Pancreas (tissue), 10 donors: ENCODE results near the gene VPS54. TPM values are rescaled to one million over a fixed set of nuclear protein-coding genes. Genes with fewer than 3 reads are reported as not detected.

Experiments
- ATAC-seq, 4 donors: fragments of 200-7000 bp; cut with Tn5 transposase; one replicate each; pipeline versions ENCODE4 v1.8.0 to v1.9.1; 2020; ENCODE audit warnings: mild to moderate bottlenecking in 4 of 4, moderate library complexity in 4 of 4
- DNase-seq, 6 donors: peaks; one replicate each; pipeline ENCODE4 v3.0.0-alpha.2; 2020
- FAIRE-seq: peaks from 2 replicates; lab custom pipeline; 2012; peaks lifted over from hg19 to GRCh38; lab: Jason Lieb, UNC
- H3K27ac ChIP-seq, 4 donors: fragments of 200-600 bp; sonication (generic); 1 replicate in 3 of 4; 2 replicates in 1 of 4; pipeline versions ENCODE4 v1.5.0 to v1.8.0; 2020
- H3K27me3 ChIP-seq, 4 donors: fragments of 200-600 bp; one replicate each; pipeline ENCODE4 v1.8.0; 2021
- H3K36me3 ChIP-seq, 3 donors: fragments of 200-600 bp; sonication (generic) in 1 of 3; one replicate each; pipeline versions ENCODE4 v1.5.0 to v1.8.0; 2020 to 2021
- H3K4me1 ChIP-seq, 3 donors: fragments of 200-600 bp; one replicate each; pipeline ENCODE4 v1.8.0; 2021
- H3K4me3 ChIP-seq, 4 donors: fragments of 200-600 bp; sonication (generic) in 2 of 4; one replicate each; pipeline versions ENCODE4 v1.5.0 to v1.8.0; 2020 to 2021
- H3K9me3 ChIP-seq, 4 donors: fragments of 200-600 bp; one replicate each; pipeline ENCODE4 v1.8.0; 2021
- WGBS, 2 donors: extraction: QIAGEN DNeasy Blood & Tissue Kit; methylation state at CpG; one replicate each; pipeline ENCODE4 v1.1.7; 2013; 5-methylcytosine and 5-hydroxymethylcytosine counted together
- intact Hi-C, 3 donors: fragments of 100-400 bp; cut with DNase I; formaldehyde crosslinking; loops; one replicate each; pipeline versions ENCODE4 v1.11.1 to v1.14.2; 2022
- polyA plus RNA-seq, 2 donors: library from polyadenylated mRNA; stranded (reverse); fragments of 200-250 nt; gene quantifications; one replicate each; pipeline ENCODE4 v1.2.3, GENCODE V29; 2013
- total RNA-seq, 6 donors: library from RNA; stranded (reverse); fragmentation: NEBNext Ultra II Directional in 4 of 6; extraction: Animal tissue kit (Norgen Biotek cat#: 25700) in 4 of 6; gene quantifications; one replicate each; pipeline versions ENCODE4 v1.2.1 to v1.2.4, GENCODE V29; 2021 to 2023
- TF ChIP-seq, protein P1 (sequence below), 4 donors: fragments of 200-600 bp; sonication (generic) in 3 of 4; IDR thresholded peaks; one replicate each; pipeline versions ENCODE4 v1.5.0 to v1.8.0; 2021; ENCODE audit warnings: antibody characterized with exemption in 4 of 4
- donor health status: healthy with polysubstance abuse.
- donor health status: DM: no; HTN: no; CAD: no; lungs with moderate emphysema.
- donor health status: DM: no; HTN: no; CAD: no.
- donor health status: control.
- donor health status: control.
- donor health status: Bipolar disorder and iron deficiency.
- donor health status: DM: yes; HTN: yes; CAD: no.
- donor health status: DM: no; HTN: no; CAD: no.
- donor health status: DM: no; HTN: no; CAD: no.
- donor health status: DM: yes; HTN: yes; CAD: no.

The VPS54 gene
- total and polyA plus RNA-seq, 8 donors = 7.9 to 18.1 (median 13.0) TPM

DNA sequence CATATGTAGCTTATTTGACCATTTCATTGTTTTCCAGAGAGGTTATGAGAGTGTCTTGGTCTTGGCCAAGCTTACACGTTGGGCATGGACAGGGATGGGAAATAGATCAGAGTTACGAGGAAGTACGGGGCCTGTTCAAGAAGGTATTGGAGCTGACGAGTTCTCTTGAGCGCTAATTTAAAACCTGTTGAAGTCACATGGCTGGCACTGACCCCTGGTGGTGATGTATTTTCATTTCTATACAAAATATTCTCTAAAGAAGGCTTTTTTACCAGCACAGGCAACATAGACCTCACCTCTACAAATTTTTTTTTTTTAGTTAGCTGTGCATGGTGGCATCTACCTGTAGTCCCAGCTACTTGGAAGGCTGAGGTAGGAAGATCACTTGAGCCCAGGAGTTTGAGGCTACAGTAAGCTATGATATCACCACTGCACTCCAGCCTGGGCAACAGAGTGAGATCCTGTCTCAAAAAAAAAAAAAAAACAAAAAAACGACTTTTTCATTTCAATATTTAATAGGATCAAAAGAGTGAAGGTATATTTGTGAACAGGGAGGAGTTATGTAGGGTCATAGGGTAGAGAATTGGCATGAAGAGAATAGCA, 157.9 kb downstream of the VPS54 start:
- no peak overlapping the region for H3K4me3 ChIP-seq
- H3K27ac ChIP-seq = no peak overlapping the region
- H3K36me3 ChIP-seq = peaks cover 0 to 18% (median 3%) of the 10 kb centered on the region in 3 donors
- DNase-seq = peak in 3 of 6 donors; percentile 39 to 55 (median 42)
- H3K4me1 ChIP-seq = peaks cover 0 to 3% (median 3%) of the 10 kb centered on the region in 3 donors
- no peak for FAIRE-seq
- intact Hi-C loops = no loop called here
- TF ChIP-seq, protein P1, sequence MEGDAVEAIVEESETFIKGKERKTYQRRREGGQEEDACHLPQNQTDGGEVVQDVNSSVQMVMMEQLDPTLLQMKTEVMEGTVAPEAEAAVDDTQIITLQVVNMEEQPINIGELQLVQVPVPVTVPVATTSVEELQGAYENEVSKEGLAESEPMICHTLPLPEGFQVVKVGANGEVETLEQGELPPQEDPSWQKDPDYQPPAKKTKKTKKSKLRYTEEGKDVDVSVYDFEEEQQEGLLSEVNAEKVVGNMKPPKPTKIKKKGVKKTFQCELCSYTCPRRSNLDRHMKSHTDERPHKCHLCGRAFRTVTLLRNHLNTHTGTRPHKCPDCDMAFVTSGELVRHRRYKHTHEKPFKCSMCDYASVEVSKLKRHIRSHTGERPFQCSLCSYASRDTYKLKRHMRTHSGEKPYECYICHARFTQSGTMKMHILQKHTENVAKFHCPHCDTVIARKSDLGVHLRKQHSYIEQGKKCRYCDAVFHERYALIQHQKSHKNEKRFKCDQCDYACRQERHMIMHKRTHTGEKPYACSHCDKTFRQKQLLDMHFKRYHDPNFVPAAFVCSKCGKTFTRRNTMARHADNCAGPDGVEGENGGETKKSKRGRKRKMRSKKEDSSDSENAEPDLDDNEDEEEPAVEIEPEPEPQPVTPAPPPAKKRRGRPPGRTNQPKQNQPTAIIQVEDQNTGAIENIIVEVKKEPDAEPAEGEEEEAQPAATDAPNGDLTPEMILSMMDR (IDR thresholded peaks at IDR 0.05) = peak; percentile 29 to 45 (median 34)
- no peaks in the 10 kb centered on the region for H3K9me3 ChIP-seq
- H3K27me3 ChIP-seq = no peaks in the 10 kb centered on the region
- WGBS, 2 donors = 13 to 19% methylated on average over 6 of the region's 6 CpGs
- peak; percentile 81 to 89 (median 86) for ATAC-seq

DNA sequence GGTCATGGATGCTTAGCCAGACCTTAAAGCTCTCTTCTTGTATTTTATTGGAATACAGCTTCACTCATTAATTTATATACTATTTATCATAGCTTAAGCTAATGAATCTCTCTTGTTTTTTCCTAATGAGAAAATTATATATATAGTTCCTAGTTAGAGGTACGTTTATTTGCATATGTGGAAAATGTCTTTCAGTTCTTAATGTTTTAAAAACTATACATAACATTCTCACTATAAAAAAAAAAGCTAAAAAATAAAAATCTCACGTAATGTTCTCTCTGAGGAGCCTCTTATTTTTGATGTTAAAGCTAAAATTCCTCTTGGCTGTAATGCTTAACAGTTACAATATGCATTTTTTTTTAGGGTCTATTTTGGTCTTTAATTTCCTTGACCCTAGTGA, 160.9 kb downstream of the VPS54 start:
- FAIRE-seq (no peak), ATAC-seq (no peak), DNase-seq (no peak)
- intact Hi-C loops = no loop called here
- no peaks in the 10 kb centered on the region for H3K9me3 ChIP-seq
- 95 to 97% methylated on average over 2 of the region's 2 CpGs for WGBS, 2 donors
- H3K36me3 ChIP-seq = peaks cover 0 to 18% (median 0%) of the 10 kb centered on the region in 3 donors
- TF ChIP-seq, protein P1 (IDR thresholded peaks at IDR 0.05) = no peak
- H3K27me3 ChIP-seq = no peaks in the 10 kb centered on the region
- H3K4me1 ChIP-seq = peaks cover 0 to 3% (median 3%) of the 10 kb centered on the region in 3 donors
- H3K4me3 ChIP-seq = no peak overlapping the region
- no peak overlapping the region for H3K27ac ChIP-seq

DNA sequence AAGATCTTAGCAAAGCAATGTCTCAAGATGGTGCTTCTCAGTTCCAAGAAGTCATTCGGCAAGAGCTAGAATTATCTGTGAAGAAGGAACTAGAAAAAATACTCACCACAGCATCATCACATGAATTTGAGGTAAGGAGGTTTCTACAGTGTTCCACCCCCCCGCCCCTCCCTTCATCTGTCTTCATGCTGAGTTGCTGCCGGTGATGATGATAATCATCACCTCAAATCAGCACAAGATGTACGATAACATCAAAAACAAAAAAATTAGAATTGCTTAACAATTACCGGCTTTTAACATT, 163.0 kb downstream of the VPS54 start:
- TF ChIP-seq, protein P1 (IDR thresholded peaks at IDR 0.05) = no peak
- FAIRE-seq = no peak
- peaks cover 0 to 10% (median 0%) of the 10 kb centered on the region in 3 donors for H3K36me3 ChIP-seq
- H3K9me3 ChIP-seq = no peaks in the 10 kb centered on the region
- H3K4me3 ChIP-seq = no peak overlapping the region
- no peaks in the 10 kb centered on the region for H3K27me3 ChIP-seq
- intact Hi-C loops = no loop called here
- no peak for DNase-seq
- no peak overlapping the region for H3K27ac ChIP-seq
- peaks cover 0 to 6% (median 0%) of the 10 kb centered on the region in 3 donors for H3K4me1 ChIP-seq
- WGBS, 2 donors = 82 to 89% methylated on average over 5 of the region's 5 CpGs
- peak in 1 of 4 donors; percentile 21 for ATAC-seq

DNA sequence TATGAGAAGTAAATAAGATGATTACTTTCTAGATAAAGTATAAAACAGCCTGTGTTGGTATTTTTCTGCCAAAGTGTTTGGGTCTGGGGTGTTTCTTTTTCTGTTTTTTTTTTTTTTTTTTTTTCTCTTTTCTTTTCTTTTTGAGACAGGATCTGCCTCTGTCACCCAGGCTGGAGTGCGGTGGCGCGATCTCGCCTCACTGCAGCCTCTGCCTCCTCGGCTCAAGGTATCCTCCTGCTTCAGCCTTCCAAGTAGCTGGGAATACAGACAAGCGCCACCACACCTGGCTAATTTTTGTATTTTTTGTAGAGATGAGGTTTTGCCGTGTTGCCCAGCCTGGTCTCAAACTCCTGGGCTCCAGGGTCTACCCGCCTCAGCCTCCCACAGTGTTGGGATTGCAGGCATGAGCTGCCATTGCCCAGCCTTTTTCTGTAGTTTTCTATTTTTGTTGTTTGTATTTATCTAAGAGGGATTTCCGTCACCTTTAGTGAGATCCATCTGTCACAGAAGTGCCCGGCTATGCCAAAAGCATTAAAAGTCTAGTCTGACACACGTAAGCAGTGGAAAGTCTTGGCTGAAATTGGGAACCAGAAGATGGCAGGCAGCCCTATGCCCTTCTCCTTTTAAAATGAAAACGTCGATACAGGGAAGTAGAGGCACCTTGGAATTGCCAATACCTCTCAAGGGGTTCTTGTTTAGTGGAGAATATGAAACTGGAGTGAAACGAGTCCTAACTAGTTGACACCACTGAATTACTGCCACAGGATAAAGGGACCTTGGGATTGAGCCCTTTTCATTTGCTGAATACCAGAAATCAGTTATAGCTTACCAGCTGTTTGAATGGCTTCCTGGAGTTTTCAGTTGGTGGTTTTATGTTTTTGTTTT, 163.6 kb downstream of the VPS54 start:
- no peak for FAIRE-seq
- WGBS, 2 donors = 90 to 96% methylated on average over 14 of the region's 14 CpGs
- Histone ChIP-seq H3K4me3 (no peak overlapping the region), H3K36me3 (peaks cover 0 to 10% (median 0%) of the 10 kb centered on the region in 3 donors), H3K27ac (no peak overlapping the region), H3K4me1 (peaks cover 0 to 10% (median 0%) of the 10 kb centered on the region in 3 donors), H3K9me3 (no peaks in the 10 kb centered on the region), H3K27me3 (no peaks in the 10 kb centered on the region)
- no peak for ATAC-seq
- no peak for DNase-seq
- TF ChIP-seq, protein P1 (IDR thresholded peaks at IDR 0.05) = no peak
- intact Hi-C loops = no loop called here
